ENCODE data around the gene CHST7.

DNA sequence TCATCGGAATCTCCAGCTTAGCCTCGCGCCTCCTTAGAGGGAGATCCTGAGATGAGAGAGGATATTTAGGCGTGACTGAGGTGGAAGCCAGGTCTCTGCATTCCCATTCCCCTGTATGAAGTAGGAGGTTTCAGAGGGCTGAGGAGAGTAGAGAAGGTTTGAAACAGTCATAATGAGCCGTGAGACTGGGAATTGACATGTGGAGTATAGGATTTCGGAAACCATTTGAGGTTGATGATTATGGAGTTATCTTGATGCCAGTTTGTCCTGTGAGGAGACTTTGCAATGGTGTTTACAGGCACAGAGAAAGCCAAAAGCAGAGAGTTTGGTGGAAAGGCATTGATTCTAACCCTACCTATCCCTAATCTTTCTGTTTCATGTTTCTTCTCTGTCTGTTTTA is 2.0 kb downstream of the CHST7 start:
- no peak for TF ChIP-seq ATF3 (IDR thresholded peaks at IDR 0.05)
- TF ChIP-seq, protein P1, sequence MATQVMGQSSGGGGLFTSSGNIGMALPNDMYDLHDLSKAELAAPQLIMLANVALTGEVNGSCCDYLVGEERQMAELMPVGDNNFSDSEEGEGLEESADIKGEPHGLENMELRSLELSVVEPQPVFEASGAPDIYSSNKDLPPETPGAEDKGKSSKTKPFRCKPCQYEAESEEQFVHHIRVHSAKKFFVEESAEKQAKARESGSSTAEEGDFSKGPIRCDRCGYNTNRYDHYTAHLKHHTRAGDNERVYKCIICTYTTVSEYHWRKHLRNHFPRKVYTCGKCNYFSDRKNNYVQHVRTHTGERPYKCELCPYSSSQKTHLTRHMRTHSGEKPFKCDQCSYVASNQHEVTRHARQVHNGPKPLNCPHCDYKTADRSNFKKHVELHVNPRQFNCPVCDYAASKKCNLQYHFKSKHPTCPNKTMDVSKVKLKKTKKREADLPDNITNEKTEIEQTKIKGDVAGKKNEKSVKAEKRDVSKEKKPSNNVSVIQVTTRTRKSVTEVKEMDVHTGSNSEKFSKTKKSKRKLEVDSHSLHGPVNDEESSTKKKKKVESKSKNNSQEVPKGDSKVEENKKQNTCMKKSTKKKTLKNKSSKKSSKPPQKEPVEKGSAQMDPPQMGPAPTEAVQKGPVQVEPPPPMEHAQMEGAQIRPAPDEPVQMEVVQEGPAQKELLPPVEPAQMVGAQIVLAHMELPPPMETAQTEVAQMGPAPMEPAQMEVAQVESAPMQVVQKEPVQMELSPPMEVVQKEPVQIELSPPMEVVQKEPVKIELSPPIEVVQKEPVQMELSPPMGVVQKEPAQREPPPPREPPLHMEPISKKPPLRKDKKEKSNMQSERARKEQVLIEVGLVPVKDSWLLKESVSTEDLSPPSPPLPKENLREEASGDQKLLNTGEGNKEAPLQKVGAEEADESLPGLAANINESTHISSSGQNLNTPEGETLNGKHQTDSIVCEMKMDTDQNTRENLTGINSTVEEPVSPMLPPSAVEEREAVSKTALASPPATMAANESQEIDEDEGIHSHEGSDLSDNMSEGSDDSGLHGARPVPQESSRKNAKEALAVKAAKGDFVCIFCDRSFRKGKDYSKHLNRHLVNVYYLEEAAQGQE (IDR thresholded peaks at IDR 0.05) = no peak

Measured in liver (tissue), 2 donors.